GM12878 (cell line): ENCODE data around the gene TM4SF4. TPM values are rescaled to one million over a fixed set of nuclear protein-coding genes. Genes with fewer than 3 reads are reported as not detected.

Source experiments
- ATAC-seq: fragments of 200-7000 bp; cut with Tn5 transposase; 3 replicates; pipeline ENCODE4 v1.9.1; 2020; ENCODE audit warnings: mild to moderate bottlenecking, moderate library complexity
- BruUV-seq: library from RNA; stranded (reverse); fragments of 400-500 nt; replicated peaks from 2 replicates; lab custom pipeline; 2021; lab: Mats Ljungman, UMichigan
- CTCF ChIA-PET: fragments of 300-600 bp; sonication (Branson Sonifier 250); formaldehyde crosslinking; extraction: SDS; loops from one replicate; lab custom pipeline; 2021; ENCODE audit warnings: inconsistent platforms; lab: Yijun Ruan, JAX
- POLR2A ChIA-PET: fragments of 350-600 bp; formaldehyde crosslinking; extraction: SDS; loops from one replicate; lab custom pipeline; 2021; ENCODE audit warnings: inconsistent platforms; lab: Charles Lee
- RAD21 ChIA-PET: fragments of 300-600 bp; sonication (Branson Sonifier 250); formaldehyde crosslinking; loops from one replicate; lab custom pipeline; 2023; ENCODE audit warnings: antibody characterized with exemption; ENCODE audit not compliant: unreplicated experiment; lab: Charles Lee
- SMC1A ChIA-PET: fragments of 300-600 bp; sonication (Branson Sonifier 250); formaldehyde crosslinking; loops from one replicate; lab custom pipeline; 2023; ENCODE audit not compliant: unreplicated experiment, uncharacterized antibody; lab: Charles Lee
- DNase-seq: peaks from one replicate; pipeline ENCODE4 v3.0.0-alpha.2; 2011; ENCODE audit warnings: low read depth, low spot score
- FAIRE-seq: peaks from 3 replicates; lab custom pipeline; 2011; peaks lifted over from hg19 to GRCh38; lab: Jason Lieb, UNC
- H2AFZ ChIP-seq: 2 replicates; pipeline ENCODE4 v1.6.0; 2011; ENCODE audit warnings: low read depth, low read length, control low read depth; ENCODE audit not compliant: control insufficient read depth
- H3K27ac ChIP-seq: 2 replicates; pipeline ENCODE4 v1.5.1; 2011; ENCODE audit warnings: control low read depth; ENCODE audit not compliant: control insufficient read depth, insufficient read depth
- H3K27me3 ChIP-seq, 2 experiments: replicated peaks in 1 of 2; 2 replicates each; pipeline versions ENCODE4 v1.6.0 to v1.6.1; 2011; ENCODE audit warnings: low read length in 1 of 2; ENCODE audit not compliant: control insufficient read depth in 2 of 2, insufficient read depth in 2 of 2
- H3K36me3 ChIP-seq, 2 experiments: 2 replicates each; pipeline ENCODE4 v1.5.1; 2011; ENCODE audit warnings: low read length in 1 of 2; ENCODE audit not compliant: control insufficient read depth in 2 of 2, insufficient read depth in 2 of 2
- H3K4me1 ChIP-seq: 2 replicates; pipeline ENCODE4 v1.6.1; 2011; ENCODE audit warnings: mild to moderate bottlenecking, low read length, moderate library complexity, mixed read lengths; ENCODE audit not compliant: control insufficient read depth, insufficient read depth
- H3K4me2 ChIP-seq: 2 replicates; pipeline ENCODE4 v1.6.0; 2011; ENCODE audit warnings: control low read depth; ENCODE audit not compliant: control insufficient read depth, insufficient read depth
- H3K4me3 ChIP-seq: fragments of 200-600 bp; sonication (generic); 2 replicates; pipeline ENCODE4 v1.5.1; 2016
- H3K79me2 ChIP-seq: 2 replicates; pipeline ENCODE4 v1.6.0; 2011; ENCODE audit warnings: low read length; ENCODE audit not compliant: control insufficient read depth, insufficient read depth
- H3K9ac ChIP-seq: 2 replicates; pipeline ENCODE4 v1.8.0; 2011; ENCODE audit warnings: low read length, control low read depth, mixed read lengths; ENCODE audit not compliant: control insufficient read depth, insufficient read depth
- H3K9me3 ChIP-seq: replicated peaks from 3 replicates; pipeline ENCODE4 v1.5.1; 2011; ENCODE audit warnings: mild to moderate bottlenecking, low read length; ENCODE audit not compliant: control insufficient read depth, insufficient read depth
- H4K20me1 ChIP-seq: 2 replicates; pipeline ENCODE4 v1.6.0; 2011; ENCODE audit not compliant: control insufficient read depth, insufficient read depth
- ASH2L ChIP-seq: fragments of 300-600, 200-600 bp; sonication (generic); IDR thresholded peaks from 2 replicates; pipeline ENCODE4 v1.6.1; 2017; ENCODE audit warnings: low read depth, mild to moderate bottlenecking, borderline replicate concordance
- EP300 ChIP-seq, 2 experiments: fragments of 150-350 bp in 1 of 2; IDR thresholded peaks; 2 replicates each; pipeline ENCODE4 v1.6.1; 2011 to 2012; ENCODE audit warnings: low read depth in 2 of 2, low read length in 2 of 2, borderline replicate concordance in 1 of 2, improper control_type of control experiment in 1 of 2, inconsistent platforms in 1 of 2; ENCODE audit not compliant: control insufficient read depth in 1 of 2
- KAT2A ChIP-seq: conservative IDR thresholded peaks from 2 replicates; pipeline ENCODE4 v1.6.1; 2011; ENCODE audit warnings: low read depth, low read length; ENCODE audit not compliant: control insufficient read depth
- PML ChIP-seq: IDR thresholded peaks from 2 replicates; pipeline ENCODE4 v1.6.1; 2012; ENCODE audit warnings: low read length, inconsistent platforms
- STAT1 ChIP-seq: fragments of 450-650 bp; conservative IDR thresholded peaks from 2 replicates; pipeline ENCODE4 v1.6.1; 2014; ENCODE audit warnings: antibody characterized with exemption, mild to moderate bottlenecking
- SUZ12 ChIP-seq: fragments of 200-600 bp; sonication (generic); IDR thresholded peaks from one replicate; pipeline ENCODE4 v1.6.1; 2018; ENCODE audit warnings: antibody characterized with exemption, mild to moderate bottlenecking; ENCODE audit not compliant: unreplicated experiment
- WGBS: methylation state at CpG from one replicate; pipeline ENCODE4 v1.1.6; 2016; ENCODE audit warnings: low lambda C conversion rate; ENCODE audit not compliant: insufficient replicate concordance, insufficient coverage; ENCODE audit errors: missing lambda C conversion rate; 5-methylcytosine and 5-hydroxymethylcytosine counted together
- in situ Hi-C: fragments of 300-500 bp; cut with MboI; formaldehyde crosslinking; loops from 9 replicates; pipeline ENCODE4 v1.14.3; 2018; ENCODE audit warnings: mixed read lengths
- intact Hi-C: fragments of 100-400 bp; cut with micrococcal nuclease; formaldehyde crosslinking; loops from one replicate; pipeline ENCODE4 v1.14.2; 2022; ENCODE audit not compliant: unreplicated experiment
- polyA plus RNA-seq, 11 experiments: library from polyadenylated mRNA; depleted of rRNA in 4 of 11; unstranded in 6 of 11; stranded (reverse) in 5 of 11; fragments of >200 nt; fragmentation: Nextera tagmentation in 4 of 11; fragmentation: Illumina TruSeq in 1 of 11; extraction: Ambion mirVana in 4 of 11; extraction: Trizol in 1 of 11; gene quantifications; 1 replicate in 1 of 11; 2 replicates in 10 of 11; pipeline versions ENCODE4 v1.2.1 to v1.2.3, GENCODE V29; 2011 to 2016; ENCODE audit warnings: inconsistent platforms in 2 of 11, missing spikeins in 2 of 11, low read depth in 1 of 11
- total RNA-seq, 4 experiments: library from RNA; depleted of rRNA in 3 of 4; stranded (reverse); fragments of >200 nt in 3 of 4; fragmentation: Illumina TruSeq in 1 of 4; extraction: Trizol in 1 of 4; gene quantifications; 2 replicates each; pipeline versions ENCODE4 v1.2.1 to v1.2.3, GENCODE V29; 2013 to 2021
- TF ChIP-seq, protein P1 (sequence below): IDR thresholded peaks from 2 replicates; pipeline ENCODE4 v1.6.1; 2012; ENCODE audit warnings: low read length, inconsistent platforms
- TF ChIP-seq, protein P2 (sequence below): fragments of 450-650 bp; IDR thresholded peaks from 2 replicates; pipeline ENCODE4 v1.6.1; 2016; ENCODE audit warnings: mild to moderate bottlenecking
- TF ChIP-seq, protein P3 (sequence below): fragments of 450-650 bp; IDR thresholded peaks from 2 replicates; pipeline ENCODE4 v1.6.1; 2017; ENCODE audit warnings: mild to moderate bottlenecking, moderate library complexity
- TF ChIP-seq, protein P4 (sequence below): IDR thresholded peaks from 2 replicates; pipeline ENCODE4 v1.6.1; 2011; ENCODE audit warnings: mild to moderate bottlenecking, low read depth, low read length, moderate library complexity; ENCODE audit not compliant: insufficient replicate concordance

The TM4SF4 gene
- total and polyA plus RNA-seq, 10 of the 15 experiments (the other 5 are each of a cell fraction or from before 2014, with no cell fraction given), result 0.06 to 1.3 TPM; not detected in 8

DNA sequence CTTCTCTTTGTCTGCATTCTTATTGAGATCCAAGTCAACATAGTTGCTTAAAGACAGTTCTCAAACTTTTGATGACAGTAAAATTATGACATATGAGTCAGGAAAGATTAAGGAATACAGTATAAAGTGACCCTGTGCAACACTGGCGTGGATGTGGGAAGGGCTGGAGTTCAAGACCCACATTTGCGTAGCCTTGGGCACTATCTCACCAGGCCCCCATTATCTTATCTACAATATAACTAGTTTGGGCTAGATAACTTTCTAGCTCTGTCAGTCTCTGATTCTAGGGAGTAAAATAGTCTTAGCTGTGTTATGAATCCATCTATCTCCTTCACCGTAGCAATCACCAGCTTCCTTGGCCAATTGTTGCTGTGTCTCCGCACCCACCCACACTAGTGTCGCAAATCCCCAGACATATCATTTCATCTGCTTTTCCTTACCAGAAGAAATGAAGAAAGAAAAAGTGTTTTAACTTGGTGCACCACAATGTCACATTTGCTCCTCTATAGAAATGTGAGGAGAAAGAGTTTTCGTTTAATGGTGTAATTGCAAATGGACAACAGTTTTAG, 14.9 kb upstream of the TM4SF4 start:
- in situ Hi-C loops, result no loop called here
- CTCF ChIA-PET, result interaction anchor here (0.6 to 1.5 kb wide), 4 partner anchors 11 to 21 kb away, joined by 3 to 5 read pairs (median 4); no protein-coding TSS in a partner anchor
- H3K4me3 ChIP-seq, result no peak overlapping the region
- H3K9me3 ChIP-seq, result no peaks in the 10 kb centered on the region
- RAD21 ChIA-PET, result interaction anchor here (0.9 kb wide), 1 partner anchor 21 kb away, joined by 3 read pairs; no protein-coding TSS in a partner anchor
- no peak overlapping the region for H3K4me2 ChIP-seq
- H3K9ac ChIP-seq, result no peak overlapping the region
- ATAC-seq (no peak), DNase-seq (no peak), FAIRE-seq (no peak)
- H3K36me3 ChIP-seq, result no peaks in the 10 kb centered on the region
- H4K20me1 ChIP-seq, result no peaks in the 10 kb centered on the region
- H3K79me2 ChIP-seq, result no peaks in the 10 kb centered on the region
- H3K27ac ChIP-seq, result no peak overlapping the region
- H3K4me1 ChIP-seq, result no peaks in the 10 kb centered on the region
- BruUV-seq, result no TSS peak
- H2AFZ ChIP-seq, result no peak overlapping the region
- TF ChIP-seq, protein P1, sequence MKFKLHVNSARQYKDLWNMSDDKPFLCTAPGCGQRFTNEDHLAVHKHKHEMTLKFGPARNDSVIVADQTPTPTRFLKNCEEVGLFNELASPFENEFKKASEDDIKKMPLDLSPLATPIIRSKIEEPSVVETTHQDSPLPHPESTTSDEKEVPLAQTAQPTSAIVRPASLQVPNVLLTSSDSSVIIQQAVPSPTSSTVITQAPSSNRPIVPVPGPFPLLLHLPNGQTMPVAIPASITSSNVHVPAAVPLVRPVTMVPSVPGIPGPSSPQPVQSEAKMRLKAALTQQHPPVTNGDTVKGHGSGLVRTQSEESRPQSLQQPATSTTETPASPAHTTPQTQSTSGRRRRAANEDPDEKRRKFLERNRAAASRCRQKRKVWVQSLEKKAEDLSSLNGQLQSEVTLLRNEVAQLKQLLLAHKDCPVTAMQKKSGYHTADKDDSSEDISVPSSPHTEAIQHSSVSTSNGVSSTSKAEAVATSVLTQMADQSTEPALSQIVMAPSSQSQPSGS, result no peak
- TF ChIP-seq KAT2A (no peak), ASH2L (no peak), EP300 (IDR thresholded peaks at IDR 0.05; ENCODE audit: borderline replicate concordance in 1 of 2, control insufficient read depth in 1 of 2, low read depth in 2 of 2, low read length in 2 of 2) (no peak), SUZ12 (no peak), STAT1 (no peak), PML (no peak)
- TF ChIP-seq, protein P2, sequence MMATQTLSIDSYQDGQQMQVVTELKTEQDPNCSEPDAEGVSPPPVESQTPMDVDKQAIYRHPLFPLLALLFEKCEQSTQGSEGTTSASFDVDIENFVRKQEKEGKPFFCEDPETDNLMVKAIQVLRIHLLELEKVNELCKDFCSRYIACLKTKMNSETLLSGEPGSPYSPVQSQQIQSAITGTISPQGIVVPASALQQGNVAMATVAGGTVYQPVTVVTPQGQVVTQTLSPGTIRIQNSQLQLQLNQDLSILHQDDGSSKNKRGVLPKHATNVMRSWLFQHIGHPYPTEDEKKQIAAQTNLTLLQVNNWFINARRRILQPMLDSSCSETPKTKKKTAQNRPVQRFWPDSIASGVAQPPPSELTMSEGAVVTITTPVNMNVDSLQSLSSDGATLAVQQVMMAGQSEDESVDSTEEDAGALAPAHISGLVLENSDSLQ, result no peak
- TF ChIP-seq, protein P3, sequence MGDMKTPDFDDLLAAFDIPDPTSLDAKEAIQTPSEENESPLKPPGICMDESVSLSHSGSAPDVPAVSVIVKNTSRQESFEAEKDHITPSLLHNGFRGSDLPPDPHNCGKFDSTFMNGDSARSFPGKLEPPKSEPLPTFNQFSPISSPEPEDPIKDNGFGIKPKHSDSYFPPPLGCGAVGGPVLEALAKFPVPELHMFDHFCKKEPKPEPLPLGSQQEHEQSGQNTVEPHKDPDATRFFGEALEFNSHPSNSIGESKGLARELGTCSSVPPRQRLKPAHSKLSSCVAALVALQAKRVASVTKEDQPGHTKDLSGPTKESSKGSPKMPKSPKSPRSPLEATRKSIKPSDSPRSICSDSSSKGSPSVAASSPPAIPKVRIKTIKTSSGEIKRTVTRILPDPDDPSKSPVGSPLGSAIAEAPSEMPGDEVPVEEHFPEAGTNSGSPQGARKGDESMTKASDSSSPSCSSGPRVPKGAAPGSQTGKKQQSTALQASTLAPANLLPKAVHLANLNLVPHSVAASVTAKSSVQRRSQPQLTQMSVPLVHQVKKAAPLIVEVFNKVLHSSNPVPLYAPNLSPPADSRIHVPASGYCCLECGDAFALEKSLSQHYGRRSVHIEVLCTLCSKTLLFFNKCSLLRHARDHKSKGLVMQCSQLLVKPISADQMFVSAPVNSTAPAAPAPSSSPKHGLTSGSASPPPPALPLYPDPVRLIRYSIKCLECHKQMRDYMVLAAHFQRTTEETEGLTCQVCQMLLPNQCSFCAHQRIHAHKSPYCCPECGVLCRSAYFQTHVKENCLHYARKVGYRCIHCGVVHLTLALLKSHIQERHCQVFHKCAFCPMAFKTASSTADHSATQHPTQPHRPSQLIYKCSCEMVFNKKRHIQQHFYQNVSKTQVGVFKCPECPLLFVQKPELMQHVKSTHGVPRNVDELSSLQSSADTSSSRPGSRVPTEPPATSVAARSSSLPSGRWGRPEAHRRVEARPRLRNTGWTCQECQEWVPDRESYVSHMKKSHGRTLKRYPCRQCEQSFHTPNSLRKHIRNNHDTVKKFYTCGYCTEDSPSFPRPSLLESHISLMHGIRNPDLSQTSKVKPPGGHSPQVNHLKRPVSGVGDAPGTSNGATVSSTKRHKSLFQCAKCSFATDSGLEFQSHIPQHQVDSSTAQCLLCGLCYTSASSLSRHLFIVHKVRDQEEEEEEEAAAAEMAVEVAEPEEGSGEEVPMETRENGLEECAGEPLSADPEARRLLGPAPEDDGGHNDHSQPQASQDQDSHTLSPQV, result no peak
- TF ChIP-seq, protein P4, sequence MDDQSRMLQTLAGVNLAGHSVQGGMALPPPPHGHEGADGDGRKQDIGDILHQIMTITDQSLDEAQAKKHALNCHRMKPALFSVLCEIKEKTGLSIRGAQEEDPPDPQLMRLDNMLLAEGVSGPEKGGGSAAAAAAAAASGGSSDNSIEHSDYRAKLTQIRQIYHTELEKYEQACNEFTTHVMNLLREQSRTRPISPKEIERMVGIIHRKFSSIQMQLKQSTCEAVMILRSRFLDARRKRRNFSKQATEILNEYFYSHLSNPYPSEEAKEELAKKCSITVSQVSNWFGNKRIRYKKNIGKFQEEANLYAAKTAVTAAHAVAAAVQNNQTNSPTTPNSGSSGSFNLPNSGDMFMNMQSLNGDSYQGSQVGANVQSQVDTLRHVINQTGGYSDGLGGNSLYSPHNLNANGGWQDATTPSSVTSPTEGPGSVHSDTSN, result no peak
- POLR2A ChIA-PET, result no interaction called here
- H3K27me3 ChIP-seq, result no peaks in the 10 kb centered on the region
- SMC1A ChIA-PET, result interaction anchor here (1.4 to 1.8 kb wide), 2 partner anchors 11 to 20 kb away, joined by 4 to 5 read pairs; no protein-coding TSS in a partner anchor
- intact Hi-C loops, result no loop called here
- 65% methylated on average over 6 of the region's 6 CpGs for WGBS
